ENCODE data around the gene UTP3. TPM values are rescaled to one million over a fixed set of nuclear protein-coding genes. Genes with fewer than 3 reads are reported as not detected.

Gene UTP3
- total RNA-seq, 1 donor from 2014 or later, result 38.5 TPM

DNA sequence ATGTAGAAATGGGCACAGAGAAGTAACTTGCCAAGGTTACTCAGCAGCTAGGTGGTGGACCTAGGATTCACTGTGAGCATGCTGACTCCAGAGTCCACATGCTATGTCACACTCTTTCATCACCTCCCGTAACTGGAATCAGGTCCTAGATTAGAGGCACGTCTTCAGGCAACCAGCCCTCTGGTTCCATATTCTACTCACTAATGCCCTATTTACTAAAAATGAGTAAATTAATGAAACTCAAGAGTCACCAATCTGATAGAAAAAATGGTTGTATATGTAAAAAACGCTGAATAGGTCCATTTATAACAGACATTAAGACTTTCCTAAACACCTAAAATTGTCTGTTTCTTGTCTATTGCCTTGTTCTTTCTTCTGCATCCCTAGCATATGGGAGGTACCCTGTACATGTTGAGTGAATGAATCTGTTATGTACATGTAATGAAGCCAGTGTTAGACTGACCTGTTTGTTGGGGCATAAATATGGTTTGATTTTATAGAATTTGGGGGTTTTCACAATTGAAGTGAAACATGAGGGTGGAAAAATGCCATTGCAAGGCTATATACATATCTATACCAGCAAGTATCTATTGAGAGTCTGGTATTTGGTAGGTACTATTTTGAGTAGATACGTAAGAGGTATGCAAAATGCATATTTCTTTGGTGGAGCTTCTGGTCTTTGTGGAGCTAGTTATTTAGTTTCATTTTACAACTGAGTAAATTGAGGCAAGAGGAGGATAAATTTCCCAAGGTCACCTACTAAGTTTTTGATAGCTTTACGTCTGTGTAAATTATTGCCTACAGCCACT lies 26.0 kb downstream of the UTP3 start:
- H3K27ac Mint-ChIP-seq, result peak overlapping the region; percentile 94
- peak overlapping the region; percentile 69 for H3K4me3 Mint-ChIP-seq
- ATAC-seq (ENCODE audit: low read depth) (peak; percentile 29), DNase-seq (no peak)
- intact Hi-C loops (cut with micrococcal nuclease), result loop anchor here (1.0 to 2.0 kb wide), 2 partner anchors 26 to 41 kb away; partner anchors contain the start of gene UTP3
- H3K36me3 Mint-ChIP-seq (ENCODE audit: low read depth), result no peaks in the 10 kb centered on the region
- peaks cover 60% of the 10 kb centered on the region for H3K4me1 Mint-ChIP-seq
- no peaks in the 10 kb centered on the region for H3K27me3 Mint-ChIP-seq
- ChIA-PET CTCF (interaction anchor here (0.6 to 4.5 kb wide), 3 partner anchors 9 to 295 kb away, joined by 3 to 18 read pairs (median 8); no protein-coding TSS in a partner anchor), POLR2A (interaction anchor here (0.7 to 4.8 kb wide), 6 partner anchors 9 to 59 kb away, joined by 3 to 49 read pairs (median 4); partner anchors contain the start of gene UTP3)
- TF ChIP-seq, protein P1, sequence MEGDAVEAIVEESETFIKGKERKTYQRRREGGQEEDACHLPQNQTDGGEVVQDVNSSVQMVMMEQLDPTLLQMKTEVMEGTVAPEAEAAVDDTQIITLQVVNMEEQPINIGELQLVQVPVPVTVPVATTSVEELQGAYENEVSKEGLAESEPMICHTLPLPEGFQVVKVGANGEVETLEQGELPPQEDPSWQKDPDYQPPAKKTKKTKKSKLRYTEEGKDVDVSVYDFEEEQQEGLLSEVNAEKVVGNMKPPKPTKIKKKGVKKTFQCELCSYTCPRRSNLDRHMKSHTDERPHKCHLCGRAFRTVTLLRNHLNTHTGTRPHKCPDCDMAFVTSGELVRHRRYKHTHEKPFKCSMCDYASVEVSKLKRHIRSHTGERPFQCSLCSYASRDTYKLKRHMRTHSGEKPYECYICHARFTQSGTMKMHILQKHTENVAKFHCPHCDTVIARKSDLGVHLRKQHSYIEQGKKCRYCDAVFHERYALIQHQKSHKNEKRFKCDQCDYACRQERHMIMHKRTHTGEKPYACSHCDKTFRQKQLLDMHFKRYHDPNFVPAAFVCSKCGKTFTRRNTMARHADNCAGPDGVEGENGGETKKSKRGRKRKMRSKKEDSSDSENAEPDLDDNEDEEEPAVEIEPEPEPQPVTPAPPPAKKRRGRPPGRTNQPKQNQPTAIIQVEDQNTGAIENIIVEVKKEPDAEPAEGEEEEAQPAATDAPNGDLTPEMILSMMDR (IDR thresholded peaks at IDR 0.05), result no peak
- H3K9me3 Mint-ChIP-seq, result no peaks in the 10 kb centered on the region

DNA sequence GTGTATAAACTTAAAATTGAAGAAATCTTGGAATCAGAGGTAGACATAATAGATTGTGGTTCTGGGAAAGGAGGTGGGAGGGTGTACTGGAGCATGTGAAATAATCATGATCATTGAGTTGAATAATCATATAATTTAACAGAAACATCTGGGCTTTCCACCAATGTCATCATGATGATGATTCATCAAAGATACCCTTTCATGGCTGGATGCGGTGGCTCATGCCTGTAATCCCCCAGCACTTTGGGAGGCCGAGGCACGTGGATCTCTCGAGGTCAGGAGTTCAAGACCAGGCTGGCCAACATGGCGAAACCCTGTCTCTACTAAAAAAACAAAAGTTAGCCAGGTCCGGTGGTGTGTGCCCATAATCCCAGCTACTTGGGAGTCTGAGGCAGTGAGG lies 26.8 kb downstream of the UTP3 start:
- peaks cover 53% of the 10 kb centered on the region for H3K4me1 Mint-ChIP-seq
- intact Hi-C loops (cut with micrococcal nuclease), result loop anchor here (2.0 kb wide), 1 partner anchor 40 kb away; no protein-coding TSS in a partner anchor
- no peaks in the 10 kb centered on the region for H3K9me3 Mint-ChIP-seq
- H3K4me3 Mint-ChIP-seq, result peak overlapping the region; percentile 69
- H3K27ac Mint-ChIP-seq, result peak overlapping the region; percentile 94
- POLR2A ChIA-PET, result interaction anchor here (0.6 to 4.8 kb wide), 12 partner anchors 10 to 838 kb away, joined by 3 to 49 read pairs (median 4); partner anchors contain the start of gene UTP3
- TF ChIP-seq, protein P1 (IDR thresholded peaks at IDR 0.05), result no peak
- no peaks in the 10 kb centered on the region for H3K27me3 Mint-ChIP-seq
- no peaks in the 10 kb centered on the region for H3K36me3 Mint-ChIP-seq (ENCODE audit: low read depth)
- ATAC-seq (ENCODE audit: low read depth), result peak; percentile 30
- no peak for DNase-seq
- CTCF ChIA-PET, result interaction anchor here (2.2 to 4.5 kb wide), 2 partner anchors 10 to 21 kb away, joined by 8 to 18 read pairs; no protein-coding TSS in a partner anchor

DNA sequence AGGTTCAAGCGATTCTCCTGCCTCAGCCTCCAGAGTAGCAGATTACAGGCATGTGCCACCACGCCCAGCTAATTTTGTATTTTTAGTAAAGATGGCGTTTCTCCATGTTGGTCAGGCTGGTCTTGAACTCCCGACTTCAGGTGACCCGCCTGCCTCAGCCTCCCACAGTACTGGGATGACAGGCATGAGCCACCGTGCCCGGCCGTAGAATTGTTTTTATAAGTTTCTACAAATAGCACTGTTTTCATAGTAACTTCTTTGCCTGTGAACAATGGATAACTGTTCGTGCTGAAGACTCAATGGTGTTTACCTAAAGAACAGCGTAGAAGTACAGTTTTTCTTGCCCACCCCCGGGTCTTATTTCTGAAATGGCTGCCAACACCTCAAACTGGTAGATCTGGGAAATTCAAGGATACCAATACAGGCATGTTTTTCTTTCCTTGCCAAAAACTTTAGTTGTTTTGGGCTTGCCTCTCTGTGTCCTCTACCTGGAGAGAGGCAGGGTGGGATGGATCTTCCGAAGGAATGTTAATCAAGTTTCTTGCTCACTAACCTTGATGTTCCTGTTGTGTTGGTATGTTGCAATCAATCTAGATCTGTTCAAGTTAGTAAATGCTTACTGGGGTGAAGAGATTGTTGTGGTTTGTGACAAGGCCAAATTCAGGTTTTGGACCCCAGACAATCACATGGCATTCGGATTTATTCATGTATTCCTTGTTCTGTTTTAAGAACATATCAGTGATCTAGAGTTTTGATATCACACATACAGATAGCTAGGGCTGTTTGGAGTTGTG lies 30.7 kb downstream of the UTP3 start:
- Mint-ChIP-seq H3K4me1 (peaks cover 32% of the 10 kb centered on the region), H3K36me3 (ENCODE audit: low read depth) (no peaks in the 10 kb centered on the region), H3K27me3 (no peaks in the 10 kb centered on the region), H3K4me3 (no peak overlapping the region), H3K27ac (no peak overlapping the region), H3K9me3 (no peaks in the 10 kb centered on the region)
- intact Hi-C loops (cut with micrococcal nuclease), result no loop called here
- ATAC-seq (ENCODE audit: low read depth) (no peak), DNase-seq (no peak)
- ChIA-PET CTCF (no interaction called here), POLR2A (no interaction called here)
- TF ChIP-seq, protein P1 (IDR thresholded peaks at IDR 0.05), result no peak

DNA sequence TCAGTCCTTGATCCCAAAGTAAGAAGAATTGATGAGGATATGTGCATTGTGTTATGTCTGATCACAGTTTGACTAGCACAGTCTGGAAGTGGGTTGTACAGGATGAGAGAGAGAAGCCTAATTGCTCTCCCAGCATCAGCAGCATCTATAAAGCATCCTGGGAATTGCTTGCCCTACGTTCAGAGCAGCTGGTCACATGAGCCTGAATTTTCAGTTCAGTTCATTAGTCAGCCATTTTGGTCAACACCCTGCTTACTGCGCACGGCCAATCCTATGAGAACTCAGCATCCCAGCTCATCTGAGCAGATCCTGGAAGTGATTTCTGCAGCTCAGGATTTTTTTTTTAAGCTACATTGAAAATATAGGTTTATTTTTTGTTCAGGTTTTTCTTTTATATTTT lies 33.4 kb downstream of the UTP3 start, which contains the start of gene RUFY3:
Gene RUFY3, plus strand, starts transcription at position 218 of the 400 bp plus-strand sequence. CDS start 610 bp downstream, outside the sequence.
- H3K36me3 Mint-ChIP-seq (ENCODE audit: low read depth), result no peaks in the 10 kb centered on the region
- no peak for DNase-seq
- TF ChIP-seq, protein P1 (IDR thresholded peaks at IDR 0.05), result no peak
- CTCF ChIA-PET, result interaction anchor here (3.1 kb wide), 1 partner anchor 13 kb away, joined by 8 read pairs; no protein-coding TSS in a partner anchor
- POLR2A ChIA-PET, result interaction anchor here (0.7 to 2.7 kb wide), 3 partner anchors 13 to 78 kb away, joined by 3 to 9 read pairs (median 6); no protein-coding TSS in a partner anchor
- H3K4me3 Mint-ChIP-seq, result no peak within 1 kb of the TSS
- no peak within 1 kb of the TSS for H3K27ac Mint-ChIP-seq
- peaks cover 9% of the 10 kb centered on the region for H3K4me1 Mint-ChIP-seq
- no peaks in the 10 kb centered on the region for H3K27me3 Mint-ChIP-seq
- H3K9me3 Mint-ChIP-seq, result no peaks in the 10 kb centered on the region
- intact Hi-C loops (cut with micrococcal nuclease), result no loop called here
- no peak for ATAC-seq (ENCODE audit: low read depth)

All from activated B cell treated with CpG ODN at 0.5 μM for 24 hours (primary cell).